GM19099 (cell line): Measurements from ENCODE around the gene CFAP97D2.

Source experiments
- POLR2A ChIP-seq: IDR thresholded peaks from 3 replicates; pipeline ENCODE4 v1.6.1; 2011; ENCODE audit warnings: low read depth; ENCODE audit not compliant: insufficient read length; ENCODE audit errors: extremely low read depth

CFAP97D2 gene

DNA sequence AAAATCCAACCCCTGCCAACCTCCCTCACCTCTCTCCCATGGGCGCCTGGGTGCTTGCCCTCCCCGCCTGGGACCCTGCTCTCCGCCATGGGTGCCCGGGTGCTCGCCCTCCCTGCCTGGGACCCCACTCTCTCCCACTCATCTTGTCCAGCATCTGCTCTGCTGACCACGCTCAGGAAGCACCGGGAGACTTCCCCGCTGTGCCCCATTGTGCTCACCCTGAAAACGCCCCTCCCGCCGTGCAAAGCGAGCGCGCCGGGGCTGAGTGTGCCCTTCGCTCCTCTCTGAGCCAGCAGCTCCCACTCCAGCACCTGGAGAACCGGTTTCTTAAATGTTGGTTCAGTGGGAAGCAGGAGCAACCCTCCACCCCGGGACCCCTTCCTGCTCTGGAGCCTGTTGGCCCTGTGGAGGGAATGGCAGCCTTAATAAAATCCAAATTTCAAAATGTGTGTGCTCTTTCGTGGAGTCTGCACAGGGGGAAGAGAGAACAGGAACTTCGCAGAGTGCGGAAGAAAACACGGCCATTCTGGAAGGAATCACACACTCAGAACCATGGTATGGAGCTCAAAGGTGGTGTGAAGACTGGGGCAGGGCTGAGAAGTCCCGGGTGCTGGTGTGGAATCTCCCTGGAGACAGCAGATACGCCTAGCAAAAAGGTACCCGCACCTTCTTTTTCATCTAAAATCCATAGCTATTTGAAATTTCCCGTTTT, 32.5 kb downstream of the CFAP97D2 start:
- TF ChIP-seq POLR2A, result no peak

DNA sequence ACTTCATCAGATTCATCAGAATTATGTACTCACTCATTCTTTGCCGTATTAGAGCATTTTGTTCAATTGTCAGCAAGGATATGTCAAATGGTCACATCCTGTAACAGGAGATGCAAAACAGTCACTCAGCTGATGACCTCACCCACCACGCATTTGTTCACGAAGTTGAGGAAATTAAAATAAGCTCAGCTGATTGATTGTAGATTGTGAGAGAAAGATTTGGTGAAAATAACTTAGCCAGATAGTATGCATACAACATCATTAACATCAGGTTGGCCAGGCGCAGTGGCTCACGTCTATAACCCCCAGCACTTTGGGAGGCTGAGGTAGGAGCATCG, 33.1 kb downstream of the CFAP97D2 start:
- no peak for TF ChIP-seq POLR2A

DNA sequence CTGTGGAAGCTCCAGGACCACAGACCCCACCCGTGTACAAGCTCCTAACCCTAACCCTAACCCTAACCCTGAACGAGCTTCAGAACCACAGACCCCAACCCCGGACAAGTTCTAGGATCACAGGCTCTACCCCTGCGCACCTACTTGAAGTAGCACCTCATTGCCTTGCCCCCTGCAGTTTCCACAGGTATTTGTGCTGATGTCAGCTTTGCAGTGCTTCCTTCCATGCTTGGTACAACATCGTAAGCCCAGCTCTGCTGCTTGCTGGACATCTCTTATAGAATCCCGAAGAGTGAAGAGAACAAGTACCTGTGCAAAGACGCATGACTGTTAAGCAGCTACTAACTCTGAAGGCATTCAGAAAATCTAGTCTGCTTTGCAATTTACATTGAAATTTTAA, 34.9 kb downstream of the CFAP97D2 start:
- no peak for TF ChIP-seq POLR2A

DNA sequence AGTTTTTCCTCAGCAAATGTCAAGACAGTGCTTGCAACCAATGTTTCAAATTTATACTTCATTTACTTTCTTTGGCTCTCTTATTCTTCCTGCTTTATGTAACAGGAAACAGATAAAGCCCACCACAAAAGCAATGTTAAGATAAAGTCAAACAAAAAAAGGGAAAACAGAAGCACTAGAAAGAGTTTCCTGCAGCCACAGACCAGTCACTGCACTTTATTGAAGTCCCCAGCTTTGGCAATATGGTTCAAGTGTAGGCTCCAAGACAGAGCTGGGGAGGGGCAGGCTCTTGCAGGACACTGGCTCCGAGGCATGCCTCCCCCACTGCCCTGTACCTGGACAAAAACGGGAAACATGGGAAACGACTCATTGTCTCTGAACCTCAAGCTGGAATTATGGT, 40.3 kb downstream of the CFAP97D2 start:
- TF ChIP-seq POLR2A, result no peak

DNA sequence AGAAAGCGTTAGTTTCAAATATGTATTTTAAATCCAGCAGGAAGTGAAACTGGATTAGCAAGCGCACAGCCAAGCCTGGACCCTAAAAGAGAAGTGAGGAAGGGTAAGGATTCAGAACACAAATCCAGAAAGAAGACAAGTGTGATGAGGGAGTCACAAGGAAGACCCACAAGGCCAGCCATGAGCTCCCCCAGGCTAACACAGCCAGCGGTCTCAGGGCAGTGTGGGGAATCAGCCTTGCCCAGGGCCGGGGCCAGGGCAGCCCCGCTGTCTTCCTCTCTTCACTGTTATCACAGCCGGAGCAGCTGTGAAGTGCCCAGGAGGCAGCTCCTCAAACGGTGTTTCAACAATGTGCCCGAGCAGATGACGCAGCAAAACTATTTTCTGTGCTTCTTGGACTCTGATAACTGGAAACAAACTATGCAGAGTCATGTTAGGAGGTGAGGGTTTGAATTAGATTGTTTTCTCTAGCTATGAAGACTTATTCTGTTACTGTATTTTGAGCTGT, 43.5 kb downstream of the CFAP97D2 start:
- TF ChIP-seq POLR2A, result no peak

DNA sequence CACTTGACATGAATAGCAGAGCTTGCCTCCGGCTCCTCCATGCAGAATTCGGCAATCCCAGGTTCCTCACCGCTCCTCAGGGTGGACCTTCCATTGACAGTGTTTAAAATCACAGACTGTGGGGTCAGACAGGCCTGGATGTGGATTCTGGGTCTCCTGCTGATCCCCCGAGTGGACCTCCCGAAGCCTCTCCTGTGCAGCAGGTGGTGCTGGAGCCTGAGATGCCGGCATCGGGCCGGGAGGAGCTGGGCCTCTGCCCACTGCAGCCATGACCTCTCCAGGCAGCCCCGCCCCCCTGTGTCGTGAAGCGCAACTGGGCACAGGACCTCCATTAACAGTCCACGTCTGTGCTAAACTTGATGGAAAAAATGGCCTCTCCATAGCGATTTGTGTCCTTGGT, 45.1 kb downstream of the CFAP97D2 start:
- no peak for TF ChIP-seq POLR2A

DNA sequence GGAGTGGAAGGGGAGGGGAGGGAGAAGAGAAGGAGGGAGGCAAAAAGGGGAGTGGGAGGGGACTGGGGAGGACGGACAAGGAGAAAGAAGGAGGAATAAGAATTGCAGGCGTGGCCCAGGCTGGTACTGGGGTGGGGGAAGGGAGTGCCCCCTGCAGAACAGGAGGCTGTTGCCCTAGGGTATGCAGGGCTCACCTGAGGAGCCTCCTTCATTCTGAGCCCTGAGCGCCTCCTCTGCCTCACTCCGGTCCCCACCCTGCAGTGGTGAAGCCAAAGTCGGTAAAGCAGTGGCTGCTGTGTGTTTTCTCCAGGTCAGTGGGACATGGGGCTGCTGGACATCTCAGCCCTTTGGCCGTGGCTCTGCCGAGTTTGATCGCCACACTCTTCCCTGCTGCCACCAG, 46.6 kb downstream of the CFAP97D2 start:
- TF ChIP-seq POLR2A, result no peak

DNA sequence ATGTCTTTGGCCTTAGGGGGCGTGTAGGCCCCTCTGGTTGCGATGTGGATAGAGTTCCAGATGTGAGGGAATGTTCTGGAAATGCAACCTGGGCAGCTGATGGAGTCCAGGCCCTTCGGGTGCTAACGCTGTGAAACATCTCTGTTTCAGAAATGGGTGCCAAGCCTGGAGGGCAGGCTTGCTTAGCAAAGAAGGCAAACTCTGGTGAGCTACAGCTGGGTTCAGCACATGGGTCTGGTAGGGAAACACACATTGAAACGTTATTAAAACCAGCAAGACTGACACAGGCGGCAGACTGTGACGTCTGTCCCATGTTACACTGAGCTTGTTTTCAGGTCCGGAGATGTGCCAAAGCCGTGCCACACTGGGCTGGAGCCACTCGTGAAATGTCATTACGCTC, 47.0 kb downstream of the CFAP97D2 start:
- no peak for TF ChIP-seq POLR2A

DNA sequence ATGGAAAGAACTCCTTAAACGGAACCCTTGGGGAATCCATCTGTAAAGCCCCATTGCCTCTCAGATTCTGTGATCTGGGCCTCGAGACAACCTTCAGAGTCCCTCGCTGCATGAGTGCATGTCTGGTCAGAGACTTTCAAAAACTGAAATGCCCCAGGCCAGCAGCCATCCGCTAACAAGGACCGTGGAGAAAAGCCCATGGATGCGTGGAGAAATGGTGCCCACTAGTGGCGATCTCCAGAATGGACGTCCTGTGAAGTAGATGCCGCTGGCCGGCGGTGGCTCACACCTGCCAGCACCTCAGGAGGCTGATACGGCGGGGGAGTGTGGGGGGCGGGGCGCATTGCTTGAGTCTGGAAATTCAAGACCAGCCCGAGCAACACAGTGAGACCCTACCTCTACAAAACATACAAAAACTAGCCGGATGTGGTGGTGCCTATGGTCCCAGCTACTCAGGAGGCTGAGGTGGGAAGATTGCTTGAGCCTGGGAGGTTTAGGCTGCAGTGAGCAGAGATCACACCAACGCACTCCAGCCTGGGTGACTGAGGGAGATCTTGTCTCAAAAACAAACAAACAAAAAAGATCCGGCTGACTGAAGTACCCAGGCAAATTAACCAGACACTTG, 47.8 kb downstream of the CFAP97D2 start:
- TF ChIP-seq POLR2A, result no peak

DNA sequence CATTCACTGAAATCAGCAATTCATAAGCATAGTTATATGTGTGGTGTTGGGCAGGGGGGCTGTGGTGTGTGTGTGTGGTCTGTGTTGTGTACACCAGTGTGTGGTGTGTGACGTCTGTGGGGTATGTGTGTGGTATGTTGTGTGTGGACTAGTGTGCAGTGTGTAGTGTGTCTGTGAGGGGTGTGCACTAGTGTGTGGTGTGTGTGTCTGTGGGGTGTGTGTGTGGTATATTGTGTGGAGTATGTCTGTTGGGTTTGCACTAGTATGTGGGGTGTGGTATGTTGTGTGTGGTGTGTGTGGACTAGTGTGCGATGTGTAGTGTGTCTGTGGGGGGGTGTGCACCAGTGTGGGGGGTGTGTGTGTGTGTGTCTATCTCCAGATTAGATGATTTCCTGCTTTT, 48.5 kb downstream of the CFAP97D2 start:
- TF ChIP-seq POLR2A, result no peak

DNA sequence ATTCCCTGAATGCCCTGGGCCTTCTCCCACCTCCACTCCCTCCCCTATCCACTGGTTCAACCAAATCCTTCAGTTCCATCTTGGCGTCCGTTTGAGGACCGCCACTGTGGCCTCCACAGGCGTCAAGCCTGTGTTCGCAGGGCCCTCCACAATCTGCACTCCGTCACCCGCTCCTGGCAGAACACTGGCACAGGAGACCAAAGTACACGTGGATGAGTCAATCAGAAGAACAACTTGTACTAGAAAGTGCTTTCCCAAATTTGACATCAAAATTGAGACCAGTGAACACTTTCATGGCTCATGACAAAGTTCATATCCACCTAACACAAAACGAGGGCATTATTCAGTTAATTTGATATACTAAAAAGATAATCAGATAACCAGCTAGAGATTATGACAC, 49.1 kb downstream of the CFAP97D2 start:
- TF ChIP-seq POLR2A, result no peak

DNA sequence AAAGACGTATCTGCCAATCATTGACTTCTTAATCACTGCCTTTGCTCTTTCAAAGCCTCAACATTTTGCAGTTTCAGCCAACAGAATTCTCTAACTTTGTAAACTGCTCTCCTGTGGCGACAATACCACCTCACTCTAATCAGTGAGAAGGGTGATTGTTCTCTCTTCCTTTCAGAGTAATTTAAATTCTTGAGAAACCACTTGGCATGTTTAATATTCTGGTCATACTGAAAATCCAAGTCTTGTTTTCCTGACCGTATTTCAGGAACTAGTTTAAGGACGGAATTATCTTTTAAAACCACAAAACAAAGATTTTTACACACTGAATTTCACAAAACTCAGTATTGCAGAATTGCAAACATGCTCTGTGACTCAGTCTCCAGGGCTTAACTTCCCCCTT, 50.4 kb downstream of the CFAP97D2 start:
- no peak for TF ChIP-seq POLR2A

DNA sequence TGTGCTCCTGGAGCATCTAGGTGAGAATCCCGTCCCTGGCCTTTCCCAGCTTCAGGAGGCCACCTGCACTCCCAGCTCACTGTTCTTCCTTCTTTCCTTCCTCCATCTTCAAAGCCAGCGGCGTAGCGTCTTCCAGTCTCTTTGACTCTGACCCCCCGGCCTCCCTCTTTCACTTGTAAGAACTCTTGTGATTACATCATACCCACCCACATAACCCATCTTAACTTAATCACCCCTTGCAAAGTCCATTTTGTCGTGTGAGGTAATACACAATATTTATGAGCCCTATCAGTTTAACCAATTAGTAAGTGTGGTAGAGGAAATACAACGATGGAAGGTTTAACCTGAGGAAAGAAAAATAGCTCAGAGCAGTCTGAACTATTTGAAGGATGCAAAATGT, 51.1 kb downstream of the CFAP97D2 start:
- no peak for TF ChIP-seq POLR2A

DNA sequence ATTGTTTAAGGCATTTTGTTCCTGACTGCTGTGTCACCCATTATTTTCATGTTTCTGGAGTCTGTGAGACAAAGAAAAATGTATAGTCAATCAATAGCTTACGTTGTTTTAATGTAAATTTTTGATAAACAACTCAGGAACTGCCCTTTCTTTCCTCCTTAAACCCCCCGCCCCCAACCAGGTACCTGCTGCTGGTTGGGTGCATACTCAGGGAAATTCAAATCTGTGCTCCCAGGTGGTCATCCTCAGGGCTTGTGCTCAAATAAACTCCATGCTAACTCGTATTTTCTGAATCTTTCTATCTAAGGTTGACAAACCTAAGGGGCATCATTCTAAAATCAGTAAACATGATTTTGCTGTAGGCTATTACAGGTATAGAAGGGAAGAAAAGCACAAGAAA, 51.5 kb downstream of the CFAP97D2 start:
- TF ChIP-seq POLR2A, result no peak

DNA sequence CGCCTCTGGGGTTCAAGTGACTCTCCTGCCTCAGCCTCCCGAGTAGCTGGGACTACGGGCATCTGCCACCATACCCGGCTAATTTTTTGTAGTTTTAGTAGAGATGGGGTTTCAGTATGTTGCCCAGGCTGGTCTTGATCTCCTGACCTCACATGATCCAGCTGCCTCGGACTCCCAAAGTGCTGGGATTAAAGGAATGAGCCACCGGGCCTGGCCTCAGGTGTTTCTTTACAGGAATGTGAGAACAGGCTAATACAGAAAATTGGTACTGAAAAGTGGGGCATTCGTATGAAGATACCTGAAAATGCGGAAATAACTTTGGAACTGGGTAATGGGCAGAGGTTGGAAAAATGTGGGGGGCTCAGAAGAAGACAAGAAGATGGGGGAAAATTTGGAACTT, 52.8 kb downstream of the CFAP97D2 start:
- no peak for TF ChIP-seq POLR2A

DNA sequence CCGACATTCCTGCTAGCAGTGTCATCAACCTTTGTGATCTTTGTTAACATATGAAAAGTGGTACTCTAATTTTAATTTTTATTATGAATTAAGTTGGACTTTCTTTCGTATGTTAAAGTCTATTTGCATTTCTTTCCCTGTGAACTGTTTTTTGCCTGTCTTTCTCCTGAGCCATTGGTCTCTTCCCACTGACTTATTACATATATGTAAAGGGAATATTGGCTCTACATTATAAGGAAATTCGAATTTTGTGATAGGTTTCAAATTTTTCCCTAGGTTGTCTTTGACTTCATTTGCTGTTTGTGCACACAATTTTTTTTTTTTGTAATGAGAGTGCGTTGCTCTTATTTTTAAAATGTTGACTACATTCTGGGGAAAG, 55.2 kb downstream of the CFAP97D2 start:
- no peak for TF ChIP-seq POLR2A
